Bronchial smooth muscle cell (primary cell): ENCODE results near the gene DUSP21. TPM values are rescaled to one million over a fixed set of nuclear protein-coding genes. Genes with fewer than 3 reads are reported as not detected.

Source experiments
- total RNA-seq: library from RNA; depleted of rRNA; stranded (reverse); fragments of >200 nt; gene quantifications from 2 replicates; pipeline ENCODE4 v1.2.1, GENCODE V29; 2014

Gene DUSP21
- total RNA-seq: not detected in 2 replicates

GRCh38 chrX:44843753-44844152 is at the start of gene DUSP21:
DUSP21 (plus strand) TSS chrX:44844021; CDS start chrX:44844133, 112 bp downstream.

GRCh38 chrX:44872821-44873414 is 29.1 kb downstream of the DUSP21 start, which contains the start of gene KDM6A:
KDM6A (plus strand) TSS chrX:44873188; CDS start chrX:44873552, 364 bp downstream.

Other genes with a start within 250 kb of the DUSP21 start
- gene KDM6A, start 29.2 kb downstream of the DUSP21 start, total RNA-seq: 9.6 and 10.2 TPM in 2 replicates